Measurements from ENCODE around the gene SLC10A7.

- no peak for TF ChIP-seq POLR2A (IDR thresholded peaks at IDR 0.05; ENCODE audit: low read depth, low read length)
- TF ChIP-seq TAF1 (IDR thresholded peaks at IDR 0.05; ENCODE audit: borderline replicate concordance, low read depth, low read length), result no peak
Measured at GRCh38 chr4:146211440-146211839, 310.3 kb downstream of the SLC10A7 start.

All from GM12892 (cell line).